ENCODE results near the gene GLIS1.

DNA sequence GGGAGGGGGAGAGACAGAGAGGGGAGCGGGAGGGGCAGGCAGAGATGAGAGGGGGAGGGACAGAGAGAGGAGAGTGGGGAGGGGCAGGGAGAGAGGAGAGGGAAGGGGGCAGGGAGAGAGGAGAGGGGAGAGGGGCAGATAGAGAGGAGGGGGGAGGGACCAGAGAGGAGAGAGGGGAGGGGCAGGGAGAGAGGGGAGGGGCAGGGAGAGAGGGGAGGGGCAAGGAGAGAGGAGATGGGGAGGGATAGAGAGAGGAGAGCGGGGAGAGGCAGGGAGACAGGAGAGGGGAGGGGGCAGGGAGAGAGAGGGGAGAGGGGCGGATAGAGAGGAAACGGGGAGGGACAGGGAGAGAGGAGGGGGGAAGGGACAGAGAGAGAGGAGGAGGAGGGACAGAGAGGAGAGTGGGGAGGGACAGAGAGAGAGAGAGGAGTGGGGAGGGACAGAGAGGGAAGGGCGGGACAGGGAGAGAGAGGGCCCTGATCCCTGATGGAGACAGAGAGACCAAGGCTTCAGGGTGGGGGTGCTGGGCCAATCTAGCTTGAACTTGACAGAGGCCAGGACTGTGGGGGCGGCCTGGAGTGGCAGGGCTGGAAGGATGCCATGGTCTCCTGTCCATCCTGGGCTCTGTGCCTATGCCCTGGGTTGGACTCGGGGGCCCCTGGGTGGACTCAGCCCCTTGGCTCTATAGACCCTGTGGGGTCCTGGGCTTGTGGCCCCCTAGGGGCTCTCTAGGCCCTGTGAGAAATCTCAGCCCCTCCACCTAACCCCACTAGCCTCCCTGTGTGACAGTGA is 236.1 kb downstream of the GLIS1 start:
- TF ChIP-seq, protein P1, sequence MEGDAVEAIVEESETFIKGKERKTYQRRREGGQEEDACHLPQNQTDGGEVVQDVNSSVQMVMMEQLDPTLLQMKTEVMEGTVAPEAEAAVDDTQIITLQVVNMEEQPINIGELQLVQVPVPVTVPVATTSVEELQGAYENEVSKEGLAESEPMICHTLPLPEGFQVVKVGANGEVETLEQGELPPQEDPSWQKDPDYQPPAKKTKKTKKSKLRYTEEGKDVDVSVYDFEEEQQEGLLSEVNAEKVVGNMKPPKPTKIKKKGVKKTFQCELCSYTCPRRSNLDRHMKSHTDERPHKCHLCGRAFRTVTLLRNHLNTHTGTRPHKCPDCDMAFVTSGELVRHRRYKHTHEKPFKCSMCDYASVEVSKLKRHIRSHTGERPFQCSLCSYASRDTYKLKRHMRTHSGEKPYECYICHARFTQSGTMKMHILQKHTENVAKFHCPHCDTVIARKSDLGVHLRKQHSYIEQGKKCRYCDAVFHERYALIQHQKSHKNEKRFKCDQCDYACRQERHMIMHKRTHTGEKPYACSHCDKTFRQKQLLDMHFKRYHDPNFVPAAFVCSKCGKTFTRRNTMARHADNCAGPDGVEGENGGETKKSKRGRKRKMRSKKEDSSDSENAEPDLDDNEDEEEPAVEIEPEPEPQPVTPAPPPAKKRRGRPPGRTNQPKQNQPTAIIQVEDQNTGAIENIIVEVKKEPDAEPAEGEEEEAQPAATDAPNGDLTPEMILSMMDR (IDR thresholded peaks at IDR 0.05; ENCODE audit: poor library complexity), result no peak
- TF ChIP-seq EZH2phosphoT487 (IDR thresholded peaks at IDR 0.05; ENCODE audit: low read depth, severe bottlenecking, unreplicated experiment) (no peak), EZH2 (IDR thresholded peaks at IDR 0.05; ENCODE audit: borderline replicate concordance) (no peak)
